ENCODE results near the gene MEI1.

Gene MEI1

DNA sequence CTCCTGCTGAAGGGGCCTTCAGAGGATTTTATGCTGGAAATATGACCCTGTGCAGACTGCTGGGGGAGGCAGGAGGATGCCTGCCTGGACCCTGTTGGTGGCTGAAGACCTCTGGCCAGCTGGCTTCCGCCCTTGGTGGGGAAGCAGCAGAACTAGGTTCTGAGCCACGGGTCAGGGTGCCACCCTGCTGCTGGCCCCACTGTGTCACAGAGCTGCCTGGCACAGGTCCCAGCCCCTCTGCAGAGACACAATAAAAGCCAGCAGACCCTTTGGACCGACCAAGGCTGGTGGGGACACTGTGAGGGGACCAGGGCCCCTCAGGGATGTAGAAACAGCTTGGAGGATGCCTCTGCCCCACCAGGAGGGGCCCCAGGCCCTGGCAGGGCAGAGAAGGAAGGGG is 126.7 kb downstream of the MEI1 start:
- no peak for DNase-seq (ENCODE audit: low read depth)
- no peak overlapping the region for H3K4me3 ChIP-seq (ENCODE audit: low read length)
- TF ChIP-seq CTCF (conservative IDR thresholded peaks at IDR 0.05; ENCODE audit: low read length): no peak

GRCh38 chr22:41826430-41827383 is 127.4 kb downstream of the MEI1 start:
- TF ChIP-seq CTCF (conservative IDR thresholded peaks at IDR 0.05; ENCODE audit: low read length): no peak
- DNase-seq (ENCODE audit: low read depth): no peak
- H3K4me3 ChIP-seq (ENCODE audit: low read length): no peak overlapping the region

DNA sequence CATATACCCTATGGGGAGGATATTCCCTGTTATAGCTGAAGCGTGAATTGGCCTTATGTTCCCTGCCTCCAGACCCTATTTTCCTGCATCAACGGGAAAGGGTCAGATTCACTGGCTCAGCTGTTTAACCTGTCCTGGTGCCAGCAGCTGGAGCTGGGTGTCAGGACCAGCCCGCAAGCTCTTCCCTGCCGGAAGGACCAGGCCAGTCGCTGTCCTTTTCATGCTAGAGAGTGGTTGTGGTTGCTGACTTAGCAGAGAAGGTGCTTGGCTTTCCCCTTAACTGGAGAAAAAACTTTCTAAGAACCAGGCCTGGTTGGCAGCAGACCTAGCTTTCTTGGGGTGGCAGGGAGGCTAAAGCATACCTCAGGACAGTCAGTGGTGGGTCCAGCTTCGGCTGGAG is 128.4 kb downstream of the MEI1 start:
- no peak for DNase-seq (ENCODE audit: low read depth)
- no peak overlapping the region for H3K4me3 ChIP-seq (ENCODE audit: low read length)
- no peak for TF ChIP-seq CTCF (conservative IDR thresholded peaks at IDR 0.05; ENCODE audit: low read length)

DNA sequence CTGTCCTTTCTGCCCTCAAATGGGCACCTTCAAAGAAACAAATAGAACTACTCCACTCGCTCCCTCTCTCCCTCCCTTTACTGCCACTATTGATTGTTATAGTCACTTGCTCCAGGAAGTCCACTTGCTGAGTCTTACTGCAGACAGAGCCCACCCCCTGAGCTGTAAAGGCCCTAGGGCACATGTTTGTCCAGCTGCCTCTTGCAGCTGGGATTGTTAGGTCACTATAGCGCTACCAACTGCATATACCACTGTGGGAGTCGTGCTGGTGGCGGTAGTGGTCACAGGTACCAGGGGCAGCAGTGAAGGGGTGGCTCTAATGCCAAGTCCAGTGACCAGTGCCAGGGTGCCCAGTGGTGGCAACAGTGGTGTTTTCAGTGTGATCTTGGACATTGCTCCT is 129.2 kb downstream of the MEI1 start:
- no peak for DNase-seq (ENCODE audit: low read depth)
- TF ChIP-seq CTCF (conservative IDR thresholded peaks at IDR 0.05; ENCODE audit: low read length): no peak
- no peak overlapping the region for H3K4me3 ChIP-seq (ENCODE audit: low read length)

- TF ChIP-seq CTCF (conservative IDR thresholded peaks at IDR 0.05; ENCODE audit: low read length): no peak
- DNase-seq (ENCODE audit: low read depth): no peak
Measured at GRCh38 chr22:41830174-41830573, 130.9 kb downstream of the MEI1 start.

DNA sequence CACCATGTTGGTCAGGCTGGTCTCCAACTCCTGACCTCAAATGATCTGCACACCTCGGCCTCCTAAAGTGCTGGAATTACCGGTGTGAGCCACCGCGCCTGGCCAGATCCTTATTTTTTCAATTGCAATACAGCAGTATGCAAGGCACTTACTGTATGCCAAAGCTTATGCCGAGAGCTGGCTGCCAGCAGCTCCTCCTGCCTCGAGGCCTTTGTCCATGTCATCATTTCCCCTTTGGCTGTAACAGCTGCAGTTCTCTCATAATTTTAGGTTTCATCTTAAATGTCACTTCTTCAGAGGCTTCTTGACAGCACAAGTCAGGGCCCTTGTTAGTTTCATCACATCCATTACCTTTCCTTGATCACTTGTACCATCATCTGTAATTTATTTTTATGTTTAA is 132.1 kb downstream of the MEI1 start:
- H3K4me3 ChIP-seq (ENCODE audit: low read length): no peak overlapping the region
- DNase-seq (ENCODE audit: low read depth): peak; percentile 32
- no peak for TF ChIP-seq CTCF (conservative IDR thresholded peaks at IDR 0.05; ENCODE audit: low read length)

More at GRCh38 chr22:41830174-41830573, 130.9 kb downstream of the MEI1 start:
- H3K4me3 ChIP-seq (ENCODE audit: low read length): no peak overlapping the region
